ENCODE results near the gene ACP2. TPM values are rescaled to one million over a fixed set of nuclear protein-coding genes. Genes with fewer than 3 reads are reported as not detected.
"Not testable (repeated sequence)": the region's sequence is repeated elsewhere in the genome, so short reads cannot be mapped to it uniquely, and the experiment has no call there.

The ACP2 gene
- total RNA-seq, 2 experiments from 2014 or later: 24.5 to 26.5 TPM

DNA sequence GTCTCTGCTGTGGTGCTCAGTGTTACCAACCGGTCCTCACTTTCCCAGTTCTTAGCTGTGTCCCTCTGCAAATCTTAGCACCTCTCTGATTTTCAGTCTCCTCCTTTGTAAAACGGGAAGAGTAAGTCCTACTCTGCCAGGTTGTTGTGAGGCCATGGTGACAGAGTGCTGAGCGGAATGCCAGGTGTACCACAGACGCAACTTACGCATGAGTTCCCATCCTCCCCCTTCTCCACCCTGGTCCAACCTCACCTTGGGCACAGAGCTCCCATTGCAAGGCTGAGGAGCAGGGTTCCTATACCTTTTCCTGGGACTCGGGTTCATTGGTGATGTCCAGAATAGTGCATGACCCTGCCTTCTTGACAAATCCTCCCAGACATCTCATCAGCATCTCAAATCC, 41.2 kb downstream of the ACP2 start:
- ChIA-PET CTCF (ENCODE audit: unreplicated experiment) (interaction anchor here (0.7 kb wide), 1 partner anchor 13 kb away, joined by 3 read pairs; no protein-coding TSS in a partner anchor), POLR2A (interaction anchor here (0.7 to 1.2 kb wide), 4 partner anchors 12 to 253 kb away, joined by 3 to 4 read pairs (median 3); no protein-coding TSS in a partner anchor)
- H3K36me3 ChIP-seq (ENCODE audit: insufficient read depth, low read length): no peaks in the 10 kb centered on the region
- no peaks in the 10 kb centered on the region for H3K9me2 ChIP-seq (ENCODE audit: insufficient read depth, low read length)
- no peaks in the 10 kb centered on the region for H4K20me1 ChIP-seq (ENCODE audit: insufficient read depth, low read length)
- no peaks in the 10 kb centered on the region for H3K9me3 ChIP-seq (ENCODE audit: low read length)
- DNase-seq (ENCODE audit: low spot score): no peak
- H2AFZ ChIP-seq (ENCODE audit: low read length): no peak overlapping the region
- no peak overlapping the region for H3K4me2 ChIP-seq (ENCODE audit: low read length)
- no peak overlapping the region for H3K4me3 ChIP-seq (ENCODE audit: low read depth, low read length, poor library complexity, severe bottlenecking)
- TF ChIP-seq, protein P1, sequence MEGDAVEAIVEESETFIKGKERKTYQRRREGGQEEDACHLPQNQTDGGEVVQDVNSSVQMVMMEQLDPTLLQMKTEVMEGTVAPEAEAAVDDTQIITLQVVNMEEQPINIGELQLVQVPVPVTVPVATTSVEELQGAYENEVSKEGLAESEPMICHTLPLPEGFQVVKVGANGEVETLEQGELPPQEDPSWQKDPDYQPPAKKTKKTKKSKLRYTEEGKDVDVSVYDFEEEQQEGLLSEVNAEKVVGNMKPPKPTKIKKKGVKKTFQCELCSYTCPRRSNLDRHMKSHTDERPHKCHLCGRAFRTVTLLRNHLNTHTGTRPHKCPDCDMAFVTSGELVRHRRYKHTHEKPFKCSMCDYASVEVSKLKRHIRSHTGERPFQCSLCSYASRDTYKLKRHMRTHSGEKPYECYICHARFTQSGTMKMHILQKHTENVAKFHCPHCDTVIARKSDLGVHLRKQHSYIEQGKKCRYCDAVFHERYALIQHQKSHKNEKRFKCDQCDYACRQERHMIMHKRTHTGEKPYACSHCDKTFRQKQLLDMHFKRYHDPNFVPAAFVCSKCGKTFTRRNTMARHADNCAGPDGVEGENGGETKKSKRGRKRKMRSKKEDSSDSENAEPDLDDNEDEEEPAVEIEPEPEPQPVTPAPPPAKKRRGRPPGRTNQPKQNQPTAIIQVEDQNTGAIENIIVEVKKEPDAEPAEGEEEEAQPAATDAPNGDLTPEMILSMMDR (conservative IDR thresholded peaks at IDR 0.05; ENCODE audit: low read length): no peak
- no peak for TF ChIP-seq EZH2phosphoT487 (IDR thresholded peaks at IDR 0.05; ENCODE audit: borderline replicate concordance, low read depth, low read length)
- no TSS peak for BruUV-seq (replicated peaks)
- intact Hi-C loops (cut with micrococcal nuclease; ENCODE audit: unreplicated experiment): no loop called here
- no peak overlapping the region for H3K27ac ChIP-seq (ENCODE audit: low read depth, low read length, poor library complexity, severe bottlenecking)
- no peaks in the 10 kb centered on the region for H3K79me2 ChIP-seq (ENCODE audit: insufficient read depth, low read depth, low read length)
- no peaks in the 10 kb centered on the region for H3K4me1 ChIP-seq (ENCODE audit: insufficient read depth, low read length, poor library complexity, severe bottlenecking)

DNA sequence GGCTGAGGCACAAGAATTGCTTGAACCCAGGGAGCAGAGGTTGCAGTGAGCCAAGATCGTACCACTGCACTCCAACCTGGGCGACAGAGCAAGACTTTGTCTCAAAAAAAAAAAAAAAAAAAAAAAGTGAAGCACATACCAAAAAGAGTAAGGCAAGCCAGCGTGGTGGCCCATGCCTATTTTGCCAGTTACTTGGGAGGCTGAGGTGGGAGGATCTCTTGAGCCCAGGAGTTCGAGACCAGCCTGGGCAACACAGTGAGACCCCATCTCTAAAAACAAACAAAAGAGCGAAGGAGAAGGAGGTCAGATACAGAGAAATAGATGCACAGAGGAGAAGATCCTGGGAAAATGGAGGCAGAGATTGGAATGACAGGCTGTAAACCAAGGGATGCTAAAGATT, 42.0 kb downstream of the ACP2 start:
- BruUV-seq (replicated peaks); CTCF ChIA-PET (ENCODE audit: unreplicated experiment); H3K4me2 ChIP-seq (ENCODE audit: low read length); DNase-seq (ENCODE audit: low spot score); H4K20me1 ChIP-seq (ENCODE audit: insufficient read depth, low read length); H3K27ac ChIP-seq (ENCODE audit: low read depth, low read length, poor library complexity, severe bottlenecking); H2AFZ ChIP-seq (ENCODE audit: low read length); H3K4me1 ChIP-seq (ENCODE audit: insufficient read depth, low read length, poor library complexity, severe bottlenecking); H3K36me3 ChIP-seq (ENCODE audit: insufficient read depth, low read length); intact Hi-C loops (cut with micrococcal nuclease; ENCODE audit: unreplicated experiment); H3K4me3 ChIP-seq (ENCODE audit: low read depth, low read length, poor library complexity, severe bottlenecking); H3K9me3 ChIP-seq (ENCODE audit: low read length); H3K9me2 ChIP-seq (ENCODE audit: insufficient read depth, low read length); H3K79me2 ChIP-seq (ENCODE audit: insufficient read depth, low read depth, low read length): not testable (repeated sequence)
- POLR2A ChIA-PET: interaction anchor here (0.6 to 1.2 kb wide), 2 partner anchors 13 to 577 kb away, joined by 3 read pairs; no protein-coding TSS in a partner anchor

GRCh38 chr11:47204637-47204989, 44.0 kb downstream of the ACP2 start:
- Histone ChIP-seq H4K20me1 (ENCODE audit: insufficient read depth, low read length) (no peaks in the 10 kb centered on the region), H3K9me3 (ENCODE audit: low read length) (no peaks in the 10 kb centered on the region), H3K36me3 (ENCODE audit: insufficient read depth, low read length) (no peaks in the 10 kb centered on the region), H3K4me3 (ENCODE audit: low read depth, low read length, poor library complexity, severe bottlenecking) (no peak overlapping the region), H3K9me2 (ENCODE audit: insufficient read depth, low read length) (no peaks in the 10 kb centered on the region), H3K4me2 (ENCODE audit: low read length) (no peak overlapping the region), H3K79me2 (ENCODE audit: insufficient read depth, low read depth, low read length) (no peaks in the 10 kb centered on the region), H3K27ac (ENCODE audit: low read depth, low read length, poor library complexity, severe bottlenecking) (no peak overlapping the region), H2AFZ (ENCODE audit: low read length) (no peak overlapping the region), H3K4me1 (ENCODE audit: insufficient read depth, low read length, poor library complexity, severe bottlenecking) (no peaks in the 10 kb centered on the region)
- no TSS peak for BruUV-seq (replicated peaks)
- intact Hi-C loops (cut with micrococcal nuclease; ENCODE audit: unreplicated experiment): no loop called here
- POLR2A ChIA-PET: interaction anchor here (0.6 kb wide), 1 partner anchor 11 kb away, joined by 3 read pairs; no protein-coding TSS in a partner anchor
- no peak for DNase-seq (ENCODE audit: low spot score)
- CTCF ChIA-PET (ENCODE audit: unreplicated experiment): no interaction called here
- TF ChIP-seq EZH2phosphoT487 (IDR thresholded peaks at IDR 0.05; ENCODE audit: borderline replicate concordance, low read depth, low read length): no peak
- TF ChIP-seq, protein P1 (conservative IDR thresholded peaks at IDR 0.05; ENCODE audit: low read length): no peak

All from OCI-LY7 (cell line).